B cell (primary cell): ENCODE measurements around the gene GNA14. TPM values are rescaled to one million over a fixed set of nuclear protein-coding genes. Genes with fewer than 3 reads are reported as not detected.

ENCODE experiments used
- ATAC-seq: fragments of 200-7000 bp; cut with Tn5 transposase; one replicate; pipeline ENCODE4 v1.10.0; 2021; ENCODE audit warnings: low read depth, mild to moderate bottlenecking, moderate number of reproducible peaks, moderate library complexity
- CTCF ChIA-PET: fragments of 350-600 bp; sonication (Branson Sonifier 250); formaldehyde crosslinking; loops from one replicate; lab custom pipeline; 2021; ENCODE audit warnings: antibody characterized with exemption, inconsistent platforms; lab: Charles Lee
- POLR2A ChIA-PET: fragments of 350-600 bp; sonication (Branson Sonifier 250); formaldehyde crosslinking; loops from one replicate; lab custom pipeline; 2021; ENCODE audit warnings: antibody characterized with exemption; lab: Charles Lee
- DNase-seq: peaks from one replicate; pipeline ENCODE4 v3.0.0; 2013
- H2AFZ ChIP-seq: 2 replicates; pipeline ENCODE4 v1.6.1; 2012; ENCODE audit warnings: mild to moderate bottlenecking, low read depth, low read length; ENCODE audit not compliant: insufficient read depth, poor library complexity, severe bottlenecking
- H3K27ac ChIP-seq, 2 donors: 1 replicate in 1 of 2; 2 replicates in 1 of 2; pipeline ENCODE4 v1.5.1; 2012 to 2013; ENCODE audit warnings: low read length in 2 of 2, mild to moderate bottlenecking in 2 of 2, moderate library complexity in 1 of 2
- H3K27me3 ChIP-seq, 4 experiments: fragments of 200-600 bp in 1 of 4; sonication (generic) in 1 of 4; replicated peaks in 1 of 4; 1 replicate in 2 of 4; 2 replicates in 2 of 4; pipeline versions ENCODE4 v1.6.1 to v1.7.0; 2013 to 2016; ENCODE audit warnings: low read length in 3 of 4, mild to moderate bottlenecking in 2 of 4, mixed read lengths in 1 of 4, moderate library complexity in 1 of 4; ENCODE audit not compliant: insufficient read depth in 4 of 4, control insufficient read depth in 3 of 4; ENCODE audit errors: control extremely low read depth in 1 of 4
- H3K36me3 ChIP-seq, 2 experiments: replicated peaks in 1 of 2; 1 replicate in 1 of 2; 2 replicates in 1 of 2; pipeline versions ENCODE4 v1.6.1 to v1.7.1; 2013; ENCODE audit warnings: low read length in 1 of 2; ENCODE audit not compliant: insufficient read depth in 2 of 2, control insufficient read depth in 1 of 2; ENCODE audit errors: control extremely low read depth in 1 of 2, extremely low read depth in 1 of 2
- H3K4me1 ChIP-seq, 2 donors: fragments of 200-600 bp in 1 of 2; sonication (generic) in 1 of 2; 1 replicate in 1 of 2; 2 replicates in 1 of 2; pipeline versions ENCODE4 v1.5.1 to v1.6.1; 2013 to 2017; ENCODE audit warnings: low read length in 2 of 2; ENCODE audit not compliant: control insufficient read depth in 2 of 2, insufficient read depth in 2 of 2
- H3K4me2 ChIP-seq: replicated peaks from 2 replicates; pipeline ENCODE3; 2012; ENCODE audit warnings: mild to moderate bottlenecking, low read depth, low read length; ENCODE audit not compliant: poor library complexity, severe bottlenecking
- H3K4me3 ChIP-seq, 5 experiments: fragments of 200-600 bp in 1 of 5; sonication (generic) in 1 of 5; 1 replicate in 3 of 5; 2 replicates in 2 of 5; pipeline versions ENCODE4 v1.5.1 to v1.7.0; 2011 to 2016; ENCODE audit warnings: low read length in 4 of 5, mild to moderate bottlenecking in 4 of 5, low read depth in 2 of 5, control low read depth in 1 of 5, moderate library complexity in 1 of 5; ENCODE audit not compliant: insufficient read depth in 1 of 5; ENCODE audit errors: control extremely low read depth in 1 of 5, extremely low read depth in 1 of 5
- H3K79me2 ChIP-seq: fragments of 200-600 bp; sonication (generic); one replicate; pipeline ENCODE4 v1.6.0; 2016; ENCODE audit warnings: low read length; ENCODE audit not compliant: control insufficient read depth, insufficient read depth
- H3K9ac ChIP-seq: fragments of 200-600 bp; sonication (generic); 2 replicates; pipeline ENCODE4 v1.6.1; 2017; ENCODE audit warnings: mild to moderate bottlenecking, low read length, moderate library complexity
- H3K9me3 ChIP-seq, 3 donors: one replicate each; pipeline versions ENCODE4 v1.6.1 to v1.7.1; 2013; ENCODE audit warnings: low read length in 2 of 3; ENCODE audit not compliant: control insufficient read depth in 2 of 3, insufficient read depth in 1 of 3; ENCODE audit errors: control extremely low read depth in 1 of 3
- H4K20me1 ChIP-seq: 2 replicates; pipeline ENCODE4 v1.6.0; 2012; ENCODE audit warnings: mild to moderate bottlenecking, low read length; ENCODE audit not compliant: insufficient read depth, control insufficient read depth, poor library complexity, severe bottlenecking
- H3K27ac Mint-ChIP-seq: one replicate; pipeline ENCODE4 v1.8.0; 2021; ENCODE audit warnings: mixed read lengths
- H3K27me3 Mint-ChIP-seq: one replicate; pipeline ENCODE4 v1.8.0; 2021; ENCODE audit warnings: mixed read lengths
- H3K4me1 Mint-ChIP-seq: one replicate; pipeline ENCODE4 v1.8.0; 2021; ENCODE audit warnings: mixed read lengths
- H3K4me3 Mint-ChIP-seq: one replicate; pipeline ENCODE4 v1.8.0; 2021; ENCODE audit warnings: mixed read lengths
- H3K9me3 Mint-ChIP-seq: one replicate; pipeline ENCODE4 v1.8.0; 2022; ENCODE audit warnings: mixed read lengths; ENCODE audit not compliant: insufficient read depth
- CTCF ChIP-seq: fragments of 200-600 bp; IDR thresholded peaks from one replicate; pipeline ENCODE4 v1.8.0; 2022; ENCODE audit warnings: antibody characterized with exemption, mild to moderate bottlenecking
- EZH2 ChIP-seq: IDR thresholded peaks from 2 replicates; pipeline ENCODE4 v1.6.1; 2012; ENCODE audit warnings: borderline replicate concordance, low read depth, mild to moderate bottlenecking, moderate library complexity, low read length; ENCODE audit not compliant: insufficient read depth, poor library complexity, severe bottlenecking
- WGBS: methylation state at CpG from one replicate; pipeline ENCODE4 v1.1.5; 2013; ENCODE audit warnings: missing lambda C conversion rate; ENCODE audit not compliant: insufficient coverage; 5-methylcytosine and 5-hydroxymethylcytosine counted together
- intact Hi-C: fragments of 100-400 bp; cut with micrococcal nuclease; formaldehyde crosslinking; loops from one replicate; pipeline ENCODE4 v1.10.0; 2022
- polyA plus RNA-seq: library from polyadenylated mRNA; depleted of rRNA; stranded (reverse); fragments of >200 nt; gene quantifications from 2 replicates; pipeline ENCODE4 v1.2.3, GENCODE V29; 2012
- total RNA-seq, 2 donors: library from RNA; stranded (reverse); fragments of 120-200 nt in 1 of 2; gene quantifications; 1 replicate in 1 of 2; 2 replicates in 1 of 2; pipeline versions ENCODE4 v1.2.3 to v1.2.4, GENCODE V29; 2013 to 2022

GNA14 gene
- total and polyA plus RNA-seq, 2 donors (not counting 1 experiment from before 2014, with no cell fraction given): not detected

GRCh38 chr9:77593528-77593927 lies 54.6 kb downstream of the GNA14 start:
- H3K27me3 Mint-ChIP-seq: peaks cover 22% of the 10 kb centered on the region
- no peak for DNase-seq
- no peak overlapping the region for H2AFZ ChIP-seq
- no peaks in the 10 kb centered on the region for H3K9me3 ChIP-seq
- WGBS: 71% methylated on average over 1 of the region's 4 CpGs
- no peak overlapping the region for H3K4me3 Mint-ChIP-seq
- no peak overlapping the region for H3K27ac Mint-ChIP-seq
- H3K4me1 ChIP-seq: no peaks in the 10 kb centered on the region
- ATAC-seq: no peak
- H3K27ac ChIP-seq: no peak overlapping the region
- POLR2A ChIA-PET: no interaction called here
- no peaks in the 10 kb centered on the region for H3K36me3 ChIP-seq
- H3K9ac ChIP-seq: no peak overlapping the region
- H3K4me2 ChIP-seq: no peak overlapping the region
- H4K20me1 ChIP-seq: no peaks in the 10 kb centered on the region
- intact Hi-C loops: no loop called here
- no peaks in the 10 kb centered on the region for H3K79me2 ChIP-seq
- H3K4me1 Mint-ChIP-seq: no peaks in the 10 kb centered on the region
- no peaks in the 10 kb centered on the region for H3K27me3 ChIP-seq
- CTCF ChIA-PET: no interaction called here
- no peaks in the 10 kb centered on the region for H3K9me3 Mint-ChIP-seq
- no peak for TF ChIP-seq CTCF
- no peak for TF ChIP-seq EZH2
- no peak overlapping the region for H3K4me3 ChIP-seq

GRCh38 chr9:77592476-77592875 lies 55.6 kb downstream of the GNA14 start:
- ATAC-seq (no peak), DNase-seq (no peak)
- Mint-ChIP-seq H3K4me1 (no peaks in the 10 kb centered on the region), H3K4me3 (no peak overlapping the region), H3K27ac (no peak overlapping the region), H3K27me3 (peaks cover 18% of the 10 kb centered on the region), H3K9me3 (no peaks in the 10 kb centered on the region)
- H4K20me1 ChIP-seq: no peaks in the 10 kb centered on the region
- ChIA-PET CTCF (no interaction called here), POLR2A (no interaction called here)
- H2AFZ ChIP-seq: no peak overlapping the region
- H3K27me3 ChIP-seq: no peaks in the 10 kb centered on the region
- H3K27ac ChIP-seq: no peak overlapping the region
- intact Hi-C loops: no loop called here
- H3K79me2 ChIP-seq: no peaks in the 10 kb centered on the region
- no peaks in the 10 kb centered on the region for H3K4me1 ChIP-seq
- no peaks in the 10 kb centered on the region for H3K9me3 ChIP-seq
- no peak for TF ChIP-seq EZH2
- TF ChIP-seq CTCF: no peak
- WGBS: 100% methylated on average over 1 of the region's 2 CpGs
- H3K4me3 ChIP-seq: no peak overlapping the region
- no peak overlapping the region for H3K9ac ChIP-seq
- H3K4me2 ChIP-seq: no peak overlapping the region
- no peaks in the 10 kb centered on the region for H3K36me3 ChIP-seq
